MCF 10A (cell line): Measurements from ENCODE around the gene PRSS36. TPM values are rescaled to one million over a fixed set of nuclear protein-coding genes. Genes with fewer than 3 reads are reported as not detected.

Experiments
- BruUV-seq: library from RNA; stranded (reverse); fragments of 400-500 nt; replicated peaks from 2 replicates; lab custom pipeline; 2021; lab: Mats Ljungman, UMichigan
- CTCF ChIA-PET: fragments of 300-600 bp; sonication (Branson Sonifier 250); formaldehyde crosslinking; extraction: SDS; loops from one replicate; lab custom pipeline; 2021; ENCODE audit warnings: antibody characterized with exemption, inconsistent platforms; lab: Yijun Ruan, JAX
- POLR2A ChIA-PET: fragments of 300-600, 350-650 bp; sonication (Branson Sonifier 250); formaldehyde crosslinking; extraction: SDS; loops from one replicate; lab custom pipeline; 2020; ENCODE audit warnings: antibody characterized with exemption, inconsistent platforms; lab: Yijun Ruan, JAX
- DNase-seq: peaks from one replicate; pipeline ENCODE4 v3.0.0-alpha.2; 2018; ENCODE audit not compliant: unreplicated experiment
- H3K27ac Mint-ChIP-seq: one replicate; pipeline ENCODE4 v1.8.0; 2022; ENCODE audit warnings: mild to moderate bottlenecking, low read depth, mixed read lengths; ENCODE audit not compliant: unreplicated experiment
- H3K27me3 Mint-ChIP-seq: one replicate; pipeline ENCODE4 v1.8.0; 2022; ENCODE audit warnings: mixed read lengths; ENCODE audit not compliant: insufficient read depth, unreplicated experiment
- H3K36me3 Mint-ChIP-seq: one replicate; pipeline ENCODE4 v1.8.0; 2022; ENCODE audit warnings: mild to moderate bottlenecking, moderate library complexity, mixed read lengths; ENCODE audit not compliant: insufficient read depth, unreplicated experiment
- H3K4me1 Mint-ChIP-seq: one replicate; pipeline ENCODE4 v1.8.0; 2022; ENCODE audit warnings: mixed read lengths; ENCODE audit not compliant: insufficient read depth, unreplicated experiment
- H3K4me3 Mint-ChIP-seq: one replicate; pipeline ENCODE4 v1.8.0; 2022; ENCODE audit warnings: mild to moderate bottlenecking, moderate library complexity, mixed read lengths; ENCODE audit not compliant: unreplicated experiment
- H3K9me3 Mint-ChIP-seq: one replicate; pipeline ENCODE4 v1.8.0; 2022; ENCODE audit warnings: mixed read lengths; ENCODE audit not compliant: unreplicated experiment
- intact Hi-C: fragments of 100-400 bp; cut with micrococcal nuclease; formaldehyde crosslinking; loops from 2 replicates; pipeline ENCODE4 v1.14.1; 2022
- total RNA-seq: library from RNA; stranded (reverse); gene quantifications from 2 replicates; pipeline ENCODE4 v1.2.3, GENCODE V29; 2022
- TF ChIP-seq, protein P1 (sequence below): fragments of 200-600 bp; IDR thresholded peaks from one replicate; pipeline ENCODE4 v1.8.0; 2022; ENCODE audit warnings: antibody characterized with exemption, mild to moderate bottlenecking; ENCODE audit not compliant: unreplicated experiment

PRSS36 gene
- total RNA-seq, 1 experiment from 2014 or later = 1.0 TPM

DNA sequence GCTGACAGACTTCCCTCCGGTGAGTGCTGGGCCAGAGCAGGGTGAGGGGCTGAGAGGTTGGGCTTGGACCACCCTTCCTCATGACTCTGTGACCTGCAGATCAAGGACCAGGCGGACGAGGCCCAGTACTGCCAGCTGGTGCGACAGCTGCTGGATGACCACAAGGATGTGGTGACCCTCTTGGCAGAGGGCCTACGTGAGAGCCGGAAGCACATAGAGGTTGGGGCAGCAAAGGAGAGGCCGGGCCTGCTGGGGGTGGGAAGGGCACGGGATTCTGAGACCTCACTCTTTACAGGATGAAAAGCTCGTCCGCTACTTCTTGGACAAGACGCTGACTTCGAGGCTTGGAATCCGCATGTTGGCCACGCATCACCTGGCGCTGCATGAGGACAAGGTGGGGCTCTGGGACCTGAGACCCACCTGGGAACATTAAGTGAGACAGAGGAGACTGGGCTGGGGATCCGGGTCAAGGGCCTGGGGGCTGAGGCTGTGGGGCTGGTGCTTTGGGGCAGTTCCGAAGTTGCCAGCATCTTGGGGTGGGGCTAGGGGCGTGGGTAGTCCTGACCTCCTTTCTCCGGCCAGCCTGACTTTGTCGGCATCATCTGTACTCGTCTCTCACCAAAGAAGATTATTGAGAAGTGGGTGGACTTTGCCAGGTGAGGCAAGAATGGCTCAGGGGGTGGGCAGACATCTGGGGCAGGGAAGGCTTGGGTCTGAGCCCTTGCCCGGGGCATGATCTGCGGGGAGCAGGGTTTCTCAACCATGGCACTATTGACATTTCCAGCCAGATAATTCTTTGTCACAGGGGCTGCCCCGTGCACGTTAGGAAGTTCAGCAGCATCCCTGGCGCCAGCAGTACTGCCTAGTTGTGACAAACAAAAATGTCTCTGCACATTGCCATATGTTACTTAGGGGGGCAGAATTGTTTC lies 39.5 kb downstream of the PRSS36 start:
- peak overlapping the region; percentile 73 for H3K4me3 Mint-ChIP-seq
- intact Hi-C loops = no loop called here
- DNase-seq = peak; percentile 48
- H3K4me1 Mint-ChIP-seq = peaks cover 25% of the 10 kb centered on the region
- peaks cover 42% of the 10 kb centered on the region for H3K36me3 Mint-ChIP-seq
- POLR2A ChIA-PET = interaction anchor here (1.9 kb wide), 1 partner anchor 32 kb away, joined by 4 read pairs; no protein-coding TSS in a partner anchor
- no TSS peak for BruUV-seq
- H3K9me3 Mint-ChIP-seq = no peaks in the 10 kb centered on the region
- TF ChIP-seq, protein P1, sequence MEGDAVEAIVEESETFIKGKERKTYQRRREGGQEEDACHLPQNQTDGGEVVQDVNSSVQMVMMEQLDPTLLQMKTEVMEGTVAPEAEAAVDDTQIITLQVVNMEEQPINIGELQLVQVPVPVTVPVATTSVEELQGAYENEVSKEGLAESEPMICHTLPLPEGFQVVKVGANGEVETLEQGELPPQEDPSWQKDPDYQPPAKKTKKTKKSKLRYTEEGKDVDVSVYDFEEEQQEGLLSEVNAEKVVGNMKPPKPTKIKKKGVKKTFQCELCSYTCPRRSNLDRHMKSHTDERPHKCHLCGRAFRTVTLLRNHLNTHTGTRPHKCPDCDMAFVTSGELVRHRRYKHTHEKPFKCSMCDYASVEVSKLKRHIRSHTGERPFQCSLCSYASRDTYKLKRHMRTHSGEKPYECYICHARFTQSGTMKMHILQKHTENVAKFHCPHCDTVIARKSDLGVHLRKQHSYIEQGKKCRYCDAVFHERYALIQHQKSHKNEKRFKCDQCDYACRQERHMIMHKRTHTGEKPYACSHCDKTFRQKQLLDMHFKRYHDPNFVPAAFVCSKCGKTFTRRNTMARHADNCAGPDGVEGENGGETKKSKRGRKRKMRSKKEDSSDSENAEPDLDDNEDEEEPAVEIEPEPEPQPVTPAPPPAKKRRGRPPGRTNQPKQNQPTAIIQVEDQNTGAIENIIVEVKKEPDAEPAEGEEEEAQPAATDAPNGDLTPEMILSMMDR = no peak
- no peaks in the 10 kb centered on the region for H3K27me3 Mint-ChIP-seq
- H3K27ac Mint-ChIP-seq = peak overlapping the region; percentile 31
- CTCF ChIA-PET = interaction anchor here (0.6 to 1.0 kb wide), 4 partner anchors 10 to 188 kb away, joined by 3 to 4 read pairs (median 4); no protein-coding TSS in a partner anchor

DNA sequence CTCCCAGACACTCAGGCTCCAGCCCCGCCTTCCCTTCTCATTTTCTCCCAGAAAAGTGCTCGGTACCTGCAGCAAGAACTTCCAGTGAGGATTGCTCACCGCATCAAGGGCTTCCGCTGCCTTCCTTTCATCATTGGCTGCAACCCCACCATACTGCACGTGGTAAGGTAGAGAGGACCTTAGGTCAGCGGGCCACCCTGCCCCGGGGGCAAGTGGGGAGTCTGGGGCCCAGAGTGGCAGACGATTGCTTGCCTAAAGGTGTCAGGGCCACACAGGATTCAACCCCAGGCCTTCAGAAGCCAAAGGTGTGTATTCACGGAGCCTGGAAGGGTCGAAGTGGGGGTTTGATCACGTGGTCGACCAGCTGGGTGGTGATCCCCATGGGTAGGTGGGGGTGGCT lies 40.2 kb downstream of the PRSS36 start:
- TF ChIP-seq, protein P1 = no peak
- peaks cover 38% of the 10 kb centered on the region for H3K36me3 Mint-ChIP-seq
- peak overlapping the region; percentile 73 for H3K4me3 Mint-ChIP-seq
- no peaks in the 10 kb centered on the region for H3K27me3 Mint-ChIP-seq
- peak overlapping the region; percentile 31 for H3K27ac Mint-ChIP-seq
- DNase-seq = no peak
- ChIA-PET CTCF (interaction anchor here (0.6 to 1.0 kb wide), 2 partner anchors 10 to 75 kb away, joined by 3 read pairs; no protein-coding TSS in a partner anchor), POLR2A (interaction anchor here (0.5 to 1.9 kb wide), 2 partner anchors 33 to 146 kb away, joined by 3 to 4 read pairs; no protein-coding TSS in a partner anchor)
- no peaks in the 10 kb centered on the region for H3K9me3 Mint-ChIP-seq
- BruUV-seq = no TSS peak
- intact Hi-C loops = no loop called here
- H3K4me1 Mint-ChIP-seq = peaks cover 25% of the 10 kb centered on the region

DNA sequence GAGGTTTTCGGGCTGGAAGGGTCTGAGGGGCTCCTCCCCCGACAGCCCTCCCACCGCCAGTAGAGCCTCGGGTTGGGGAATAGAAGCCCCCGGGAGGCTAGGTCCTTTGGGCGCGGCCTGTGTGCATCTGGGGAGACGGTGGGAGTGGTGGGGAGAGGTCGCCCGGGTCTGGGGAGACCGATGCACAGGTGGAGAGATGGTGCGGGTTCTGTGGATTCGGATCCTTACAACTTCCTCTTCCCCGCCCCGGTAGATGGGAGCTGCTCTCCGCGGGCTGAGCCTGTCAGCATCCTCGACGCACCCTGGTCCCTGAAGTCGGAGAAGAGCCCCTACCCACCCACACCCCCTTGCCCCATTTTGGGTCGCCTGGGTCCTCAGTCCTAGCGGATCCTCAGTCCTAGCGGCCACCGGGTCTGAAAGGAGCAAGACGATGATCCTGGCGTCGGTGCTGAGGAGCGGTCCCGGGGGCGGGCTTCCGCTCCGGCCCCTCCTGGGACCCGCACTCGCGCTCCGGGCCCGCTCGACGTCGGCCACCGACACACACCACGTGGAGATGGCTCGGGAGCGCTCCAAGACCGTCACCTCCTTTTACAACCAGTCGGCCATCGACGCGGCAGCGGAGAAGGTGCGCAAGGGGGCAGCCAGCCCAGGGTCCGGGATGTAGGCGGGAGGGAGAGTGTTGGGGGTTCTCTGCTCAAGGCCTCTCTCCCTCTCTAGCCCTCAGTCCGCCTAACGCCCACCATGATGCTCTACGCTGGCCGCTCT lies 40.9 kb downstream of the PRSS36 start:
- CTCF ChIA-PET = interaction anchor here (0.6 kb wide), 1 partner anchor 349 kb away, joined by 4 read pairs; no protein-coding TSS in a partner anchor
- Mint-ChIP-seq H3K36me3 (peaks cover 38% of the 10 kb centered on the region), H3K9me3 (no peaks in the 10 kb centered on the region), H3K27ac (no peak overlapping the region), H3K4me3 (peak overlapping the region; percentile 73), H3K4me1 (peaks cover 25% of the 10 kb centered on the region), H3K27me3 (no peaks in the 10 kb centered on the region)
- no peak for DNase-seq
- intact Hi-C loops = no loop called here
- BruUV-seq = TSS peak; percentile 28
- TF ChIP-seq, protein P1 = no peak
- POLR2A ChIA-PET = interaction anchor here (0.5 to 1.9 kb wide), 5 partner anchors 9 to 147 kb away, joined by 3 to 10 read pairs (median 4); partner anchors contain the start of genes KAT8 and PRSS8
